ENCODE data around the gene SUN5.
"Not testable (repeated sequence)": the region's sequence is repeated elsewhere in the genome, so short reads cannot be mapped to it uniquely, and the experiment has no call there.

Gene SUN5

GRCh38 chr20:32962646-32963045 is 41.6 kb downstream of the SUN5 start:
- DNase-seq = not testable (repeated sequence)

- DNase-seq = no peak
Measured at GRCh38 chr20:32962053-32962452, 42.2 kb downstream of the SUN5 start.

GRCh38 chr20:32960849-32961731 is 43.1 kb downstream of the SUN5 start:
- no peak for DNase-seq

- DNase-seq = no peak
Measured at GRCh38 chr20:32960222-32960518, 44.1 kb downstream of the SUN5 start.

- DNase-seq = no peak
Measured at GRCh38 chr20:32959351-32960221, 44.6 kb downstream of the SUN5 start.

- no peak for DNase-seq
Measured at GRCh38 chr20:32958574-32958973, 45.7 kb downstream of the SUN5 start.

GRCh38 chr20:32957459-32957858 is 46.8 kb downstream of the SUN5 start:
- no peak for DNase-seq

- not testable (repeated sequence) for DNase-seq
Measured at GRCh38 chr20:32950539-32950938, 53.7 kb downstream of the SUN5 start.

GRCh38 chr20:32946629-32947028 is 57.6 kb downstream of the SUN5 start:
- DNase-seq = no peak

GRCh38 chr20:32945710-32946221 is 58.5 kb downstream of the SUN5 start:
- DNase-seq = peak; percentile 10 to 18

- no peak for DNase-seq
Measured at GRCh38 chr20:32943490-32944052, 60.7 kb downstream of the SUN5 start.

- DNase-seq = no peak
Measured at GRCh38 chr20:32941155-32941885, 62.9 kb downstream of the SUN5 start.

GRCh38 chr20:32934580-32934979 is 69.7 kb downstream of the SUN5 start:
- no peak for DNase-seq
